H1 (cell line): ENCODE measurements around the gene NUP210. TPM values are rescaled to one million over a fixed set of nuclear protein-coding genes. Genes with fewer than 3 reads are reported as not detected.

Experiments used
- BCL11A ChIP-seq, 2 experiments: IDR thresholded peaks; one replicate each; pipeline ENCODE4 v1.6.1; 2011; ENCODE audit warnings: low read depth in 2 of 2, low read length in 2 of 2, mild to moderate bottlenecking in 2 of 2
- CHD7 ChIP-seq: fragments of 300-600 bp; sonication (generic); IDR thresholded peaks from 2 replicates; pipeline ENCODE4 v1.7.1; 2012; ENCODE audit warnings: low read length, moderate library complexity, mild to moderate bottlenecking, inconsistent platforms; ENCODE audit not compliant: insufficient replicate concordance
- EP300 ChIP-seq, 2 experiments: IDR thresholded peaks; 1 replicate in 1 of 2; 2 replicates in 1 of 2; pipeline ENCODE4 v1.6.1; 2011 to 2012; ENCODE audit warnings: low read depth in 2 of 2, low read length in 2 of 2, mild to moderate bottlenecking in 2 of 2, borderline replicate concordance in 1 of 2, inconsistent platforms in 1 of 2, moderate library complexity in 1 of 2
- GABPA ChIP-seq: IDR thresholded peaks from 2 replicates; pipeline ENCODE4 v1.6.1; 2011; ENCODE audit warnings: mild to moderate bottlenecking, low read length, moderate library complexity, borderline replicate concordance; ENCODE audit not compliant: insufficient read depth
- POLR2A ChIP-seq, 2 experiments: IDR thresholded peaks; 1 replicate in 1 of 2; 2 replicates in 1 of 2; pipeline ENCODE4 v1.6.1; 2011; ENCODE audit warnings: low read depth in 2 of 2, low read length in 2 of 2, mild to moderate bottlenecking in 2 of 2; ENCODE audit errors: control extremely low read depth in 1 of 2
- RFX5 ChIP-seq: IDR thresholded peaks from 2 replicates; pipeline ENCODE4 v1.6.1; 2011; ENCODE audit warnings: low read depth, low read length, improper control_type of control experiment, borderline replicate concordance
- YY1 ChIP-seq: IDR thresholded peaks from 2 replicates; pipeline ENCODE4 v1.6.1; 2011; ENCODE audit warnings: low read depth, mild to moderate bottlenecking, low read length
- polyA plus RNA-seq, 7 experiments: library from polyadenylated mRNA; depleted of rRNA in 3 of 7; stranded (reverse) in 5 of 7; unstranded in 2 of 7; fragments of >200 nt in 5 of 7; fragments of 200-250 nt in 2 of 7; gene quantifications; 1 replicate in 5 of 7; 2 replicates in 1 of 7; 4 replicates in 1 of 7; pipeline versions ENCODE4 v1.2.1 to v1.2.3, GENCODE V29; 2011 to 2013; ENCODE audit warnings: missing spikeins in 2 of 7, mixed read lengths in 2 of 7
- total RNA-seq: library from RNA; stranded (reverse); fragmentation: NEBNext Ultra II Directional; extraction: Animal tissue kit (Norgen Biotek cat#: 25700); gene quantifications from 2 replicates; pipeline ENCODE4 v1.2.1, GENCODE V29; 2021

The NUP210 gene
- total and polyA plus RNA-seq, 2 of the 8 experiments (the other 6 are each of a cell fraction or from before 2014, with no cell fraction given), result 51.0 to 53.7 TPM

DNA sequence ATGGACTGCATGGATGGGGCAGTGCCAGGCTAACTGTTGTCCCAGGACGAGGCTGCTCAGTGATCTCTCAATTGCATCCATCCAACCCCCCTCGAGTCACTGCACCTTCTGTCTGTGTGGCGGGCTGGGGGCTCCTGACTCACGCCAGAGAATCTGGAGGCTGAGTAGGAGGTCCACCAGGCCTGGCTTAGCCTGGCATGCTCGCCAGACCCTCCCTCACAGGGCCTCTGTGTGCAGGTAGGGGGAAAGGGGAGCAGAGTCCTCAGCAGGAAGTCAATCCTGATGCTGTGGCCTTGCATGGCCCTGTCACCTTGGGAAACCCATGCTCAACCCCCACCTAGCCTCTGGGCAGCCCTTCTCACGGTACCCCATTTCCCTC lies 140.6 kb downstream of the NUP210 start (continued):
- TF ChIP-seq CHD7 (no peak), BCL11A (IDR thresholded peaks at IDR 0.05; ENCODE audit: low read depth in 2 of 2, low read length in 2 of 2) (no peak), YY1 (no peak), POLR2A (IDR thresholded peaks at IDR 0.05; ENCODE audit: control extremely low read depth in 1 of 2, low read depth in 2 of 2, low read length in 2 of 2) (no peak), GABPA (no peak), RFX5 (no peak), EP300 (IDR thresholded peaks at IDR 0.05; ENCODE audit: borderline replicate concordance in 1 of 2, low read depth in 2 of 2, low read length in 2 of 2) (no peak)
